DND-41 (cell line): ENCODE measurements around the gene HIVEP2.

ENCODE experiments used
- ATAC-seq: fragments of 200-7000 bp; cut with Tn5 transposase; 3 replicates; pipeline ENCODE4 v1.9.1; 2021; ENCODE audit warnings: low read depth; ENCODE audit not compliant: insufficient read depth
- DNase-seq: peaks from one replicate; pipeline ENCODE4 v3.0.0-alpha.2; 2020
- H2AFZ ChIP-seq: 2 replicates; pipeline ENCODE4 v1.6.0; 2012; ENCODE audit warnings: low read depth, low read length
- H3K27ac ChIP-seq: 2 replicates; pipeline ENCODE4 v1.5.1; 2012; ENCODE audit warnings: low read length, inconsistent platforms
- H3K27me3 ChIP-seq: fragments of 200-600 bp; sonication (generic); 2 replicates; pipeline ENCODE4 v1.6.0; 2012; ENCODE audit warnings: low read length, mild to moderate bottlenecking, inconsistent platforms; ENCODE audit not compliant: insufficient read depth, poor library complexity
- H3K36me3 ChIP-seq: 2 replicates; pipeline ENCODE4 v1.5.1; 2012; ENCODE audit warnings: low read length, inconsistent platforms; ENCODE audit not compliant: insufficient read depth
- H3K4me1 ChIP-seq: 2 replicates; pipeline ENCODE4 v1.5.1; 2012; ENCODE audit warnings: mild to moderate bottlenecking, low read length; ENCODE audit not compliant: insufficient read depth
- H3K4me2 ChIP-seq: 2 replicates; pipeline ENCODE4 v1.6.0; 2012; ENCODE audit warnings: mild to moderate bottlenecking, moderate library complexity, low read length, inconsistent platforms; ENCODE audit not compliant: insufficient read depth
- H3K4me3 ChIP-seq, 2 experiments: fragments of 200-600 bp in 1 of 2; shearing (Covaris generic) in 1 of 2; 2 replicates each; pipeline ENCODE4 v1.5.1; 2012 to 2016; ENCODE audit warnings: inconsistent platforms in 2 of 2, low read length in 2 of 2, mild to moderate bottlenecking in 2 of 2, low read depth in 1 of 2, moderate library complexity in 1 of 2
- H3K79me2 ChIP-seq: 2 replicates; pipeline ENCODE4 v1.6.0; 2012; ENCODE audit warnings: low read length, inconsistent platforms; ENCODE audit not compliant: insufficient read depth
- H3K9ac ChIP-seq: 2 replicates; pipeline ENCODE4 v1.6.0; 2012; ENCODE audit warnings: low read depth, mild to moderate bottlenecking, inconsistent platforms, low read length, moderate library complexity
- H3K9me3 ChIP-seq: 2 replicates; pipeline ENCODE4 v1.5.1; 2012; ENCODE audit warnings: low read length, moderate library complexity, mild to moderate bottlenecking, inconsistent platforms; ENCODE audit not compliant: insufficient read depth, severe bottlenecking
- H4K20me1 ChIP-seq: 2 replicates; pipeline ENCODE4 v1.6.0; 2012; ENCODE audit warnings: low read length; ENCODE audit not compliant: insufficient read depth
- EZH2 ChIP-seq: IDR thresholded peaks from 3 replicates; pipeline ENCODE4 v1.6.1; 2012; ENCODE audit warnings: borderline replicate concordance, low read depth, mild to moderate bottlenecking, moderate library complexity, low read length, inconsistent platforms; ENCODE audit not compliant: severe bottlenecking
- TF ChIP-seq, protein P1 (sequence below): IDR thresholded peaks from 2 replicates; pipeline ENCODE4 v1.5.1; 2012; ENCODE audit warnings: borderline replicate concordance, low read length, moderate library complexity, mild to moderate bottlenecking; ENCODE audit not compliant: poor library complexity, severe bottlenecking; ENCODE audit errors: extremely low read depth

Gene HIVEP2

DNA sequence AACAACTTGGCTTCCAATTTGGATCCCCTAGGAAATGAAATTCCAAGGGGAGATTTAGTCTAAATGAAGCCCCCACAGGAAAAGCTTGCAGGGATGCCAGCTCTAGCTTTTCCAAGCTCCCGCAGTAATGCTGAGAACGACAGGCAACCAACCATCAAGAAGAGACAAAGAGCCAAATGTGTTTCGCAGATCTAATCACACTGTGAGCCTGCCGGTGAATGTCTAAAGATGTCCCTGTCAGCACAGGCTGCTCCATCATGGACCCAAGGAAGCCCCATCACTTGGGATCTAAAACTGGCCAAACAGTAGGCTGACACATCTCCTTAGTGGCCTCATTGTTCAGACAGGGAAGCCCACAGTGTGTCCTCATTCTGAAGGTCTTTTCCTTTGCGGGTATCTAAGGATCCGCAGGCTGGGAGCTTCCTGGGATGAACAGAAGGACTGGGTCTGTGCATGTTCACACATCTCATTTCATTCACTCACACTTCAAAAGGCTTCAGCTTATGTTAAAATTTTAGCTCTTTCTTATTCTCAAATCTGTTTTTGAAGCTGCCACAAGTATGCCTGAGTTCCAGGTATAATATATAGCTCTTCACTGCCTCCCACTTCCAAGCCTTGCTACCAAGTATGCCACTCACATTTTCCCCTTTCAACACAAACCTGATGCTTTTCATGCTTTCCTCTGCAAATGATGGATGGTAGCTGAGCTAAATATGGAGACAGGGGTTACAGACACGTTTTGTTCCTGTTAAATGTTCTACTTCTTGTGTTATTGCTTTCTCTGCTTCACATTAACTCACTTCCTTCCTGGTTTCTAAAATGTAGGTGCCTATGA, 229.8 kb downstream of the HIVEP2 start:
- no peak overlapping the region for H3K4me2 ChIP-seq
- no peaks in the 10 kb centered on the region for H3K27me3 ChIP-seq
- no peak overlapping the region for H3K9ac ChIP-seq
- H3K27ac ChIP-seq: no peak overlapping the region
- no peaks in the 10 kb centered on the region for H3K9me3 ChIP-seq
- no peak for ATAC-seq
- DNase-seq: no peak
- H3K4me1 ChIP-seq: no peaks in the 10 kb centered on the region
- H3K36me3 ChIP-seq: no peaks in the 10 kb centered on the region
- no peaks in the 10 kb centered on the region for H3K79me2 ChIP-seq
- no peak overlapping the region for H3K4me3 ChIP-seq
- H2AFZ ChIP-seq: peak overlapping the region; percentile 42; the same call in 1 of the 2 replicates
- TF ChIP-seq, protein P1, sequence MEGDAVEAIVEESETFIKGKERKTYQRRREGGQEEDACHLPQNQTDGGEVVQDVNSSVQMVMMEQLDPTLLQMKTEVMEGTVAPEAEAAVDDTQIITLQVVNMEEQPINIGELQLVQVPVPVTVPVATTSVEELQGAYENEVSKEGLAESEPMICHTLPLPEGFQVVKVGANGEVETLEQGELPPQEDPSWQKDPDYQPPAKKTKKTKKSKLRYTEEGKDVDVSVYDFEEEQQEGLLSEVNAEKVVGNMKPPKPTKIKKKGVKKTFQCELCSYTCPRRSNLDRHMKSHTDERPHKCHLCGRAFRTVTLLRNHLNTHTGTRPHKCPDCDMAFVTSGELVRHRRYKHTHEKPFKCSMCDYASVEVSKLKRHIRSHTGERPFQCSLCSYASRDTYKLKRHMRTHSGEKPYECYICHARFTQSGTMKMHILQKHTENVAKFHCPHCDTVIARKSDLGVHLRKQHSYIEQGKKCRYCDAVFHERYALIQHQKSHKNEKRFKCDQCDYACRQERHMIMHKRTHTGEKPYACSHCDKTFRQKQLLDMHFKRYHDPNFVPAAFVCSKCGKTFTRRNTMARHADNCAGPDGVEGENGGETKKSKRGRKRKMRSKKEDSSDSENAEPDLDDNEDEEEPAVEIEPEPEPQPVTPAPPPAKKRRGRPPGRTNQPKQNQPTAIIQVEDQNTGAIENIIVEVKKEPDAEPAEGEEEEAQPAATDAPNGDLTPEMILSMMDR: no peak
- no peak for TF ChIP-seq EZH2
- no peaks in the 10 kb centered on the region for H4K20me1 ChIP-seq

- TF ChIP-seq EZH2: no peak
- TF ChIP-seq, protein P1: no peak
- Histone ChIP-seq H2AFZ (no peak overlapping the region), H3K9me3 (no peaks in the 10 kb centered on the region), H3K4me1 (no peaks in the 10 kb centered on the region), H3K27ac (no peak overlapping the region), H3K4me2 (no peak overlapping the region), H3K36me3 (no peaks in the 10 kb centered on the region), H3K27me3 (no peaks in the 10 kb centered on the region), H4K20me1 (no peaks in the 10 kb centered on the region), H3K4me3 (no peak overlapping the region), H3K9ac (no peak overlapping the region), H3K79me2 (no peaks in the 10 kb centered on the region)
- ATAC-seq (no peak), DNase-seq (no peak)
These were observed 231.0 kb downstream of the HIVEP2 start for GRCh38 chr6:142713959-142714358.

DNA sequence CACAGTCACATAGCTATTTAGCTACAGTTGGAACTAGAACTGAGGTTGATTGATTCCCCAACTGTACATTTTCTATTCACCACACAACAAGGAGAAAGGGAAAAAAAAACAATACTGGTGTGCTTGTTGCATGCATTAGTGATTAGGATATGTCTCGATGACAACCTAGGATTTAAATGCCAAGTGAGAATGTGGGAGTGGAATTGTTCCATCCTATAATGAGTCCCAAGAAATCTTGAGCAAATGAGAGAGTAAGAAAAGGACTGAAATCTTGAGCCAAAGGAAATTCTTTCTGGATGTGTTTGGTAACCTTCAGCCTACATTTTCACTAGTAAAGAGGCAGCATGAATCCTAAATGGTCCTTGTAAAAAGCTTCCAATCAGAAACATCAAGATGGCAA, 232.7 kb downstream of the HIVEP2 start:
- Histone ChIP-seq H3K4me2 (no peak overlapping the region), H3K27me3 (no peaks in the 10 kb centered on the region), H3K4me1 (no peaks in the 10 kb centered on the region), H3K27ac (no peak overlapping the region), H3K9ac (no peak overlapping the region), H3K4me3 (no peak overlapping the region), H3K79me2 (no peaks in the 10 kb centered on the region), H4K20me1 (no peaks in the 10 kb centered on the region), H3K36me3 (no peaks in the 10 kb centered on the region), H3K9me3 (no peaks in the 10 kb centered on the region), H2AFZ (no peak overlapping the region)
- DNase-seq: no peak
- no peak for ATAC-seq
- TF ChIP-seq, protein P1: no peak
- no peak for TF ChIP-seq EZH2
